Hindlimb muscle (tissue), 1 donor: ENCODE results near the gene TBL1X. TPM values are rescaled to one million over a fixed set of nuclear protein-coding genes. Genes with fewer than 3 reads are reported as not detected.
"Not testable (repeated sequence)": the region's sequence is repeated elsewhere in the genome, so short reads cannot be mapped to it uniquely, and the experiment has no call there.

Experiments used
- DNase-seq: peaks from one replicate; pipeline ENCODE4 v3.0.0-alpha.2; 2013
- polyA plus RNA-seq: library from polyadenylated mRNA; unstranded; fragments of 120-200 nt; gene quantifications from one replicate; pipeline ENCODE4 v1.2.1, GENCODE V29; 2013; ENCODE audit not compliant: insufficient read length

The TBL1X gene
- 10.0 TPM for polyA plus RNA-seq

- peak; percentile 36 for DNase-seq
These were observed at the start of gene TBL1X for GRCh38 chrX:9464435-9465371. TSS of gene TBL1X (plus strand) at chrX:9465058. CDS start at chrX:9653587, 188,529 bp downstream.

- no peak for DNase-seq
These were observed 48.1 kb upstream of the TBL1X start for GRCh38 chrX:9416562-9417348.

GRCh38 chrX:9418262-9418661 lies 46.6 kb upstream of the TBL1X start:
- no peak for DNase-seq

GRCh38 chrX:9420275-9421265 lies 44.3 kb upstream of the TBL1X start:
- no peak for DNase-seq

- DNase-seq, result no peak
These were observed 35.1 kb upstream of the TBL1X start for GRCh38 chrX:9429767-9430166.

- no peak for DNase-seq
These were observed 34.4 kb upstream of the TBL1X start for GRCh38 chrX:9430346-9430921.

- DNase-seq, result no peak
These were observed 33.6 kb upstream of the TBL1X start for GRCh38 chrX:9431281-9431680.

- no peak for DNase-seq
These were observed 31.3 kb upstream of the TBL1X start for GRCh38 chrX:9433596-9433995.

GRCh38 chrX:9434051-9434550 lies 30.8 kb upstream of the TBL1X start:
- no peak for DNase-seq

- DNase-seq, result not testable (repeated sequence)
These were observed 29.8 kb upstream of the TBL1X start for GRCh38 chrX:9435086-9435485.

GRCh38 chrX:9436812-9437211 lies 28.0 kb upstream of the TBL1X start:
- no peak for DNase-seq

GRCh38 chrX:9438933-9439494 lies 25.8 kb upstream of the TBL1X start:
- DNase-seq, result no peak

GRCh38 chrX:9440116-9440844 lies 24.6 kb upstream of the TBL1X start:
- DNase-seq, result no peak

GRCh38 chrX:9442056-9442455 lies 22.8 kb upstream of the TBL1X start:
- no peak for DNase-seq

- DNase-seq, result no peak
These were observed 21.5 kb upstream of the TBL1X start for GRCh38 chrX:9443327-9443726.

- no peak for DNase-seq
These were observed 17.0 kb upstream of the TBL1X start for GRCh38 chrX:9447906-9448305.

GRCh38 chrX:9456250-9457074 lies 8.4 kb upstream of the TBL1X start:
- no peak for DNase-seq

GRCh38 chrX:9458034-9458433 lies 6.8 kb upstream of the TBL1X start:
- DNase-seq, result not testable (repeated sequence)

GRCh38 chrX:9458516-9459078 lies 6.3 kb upstream of the TBL1X start:
- DNase-seq, result no peak
